ENCODE measurements around the gene ERBB4.

Gene ERBB4

DNA sequence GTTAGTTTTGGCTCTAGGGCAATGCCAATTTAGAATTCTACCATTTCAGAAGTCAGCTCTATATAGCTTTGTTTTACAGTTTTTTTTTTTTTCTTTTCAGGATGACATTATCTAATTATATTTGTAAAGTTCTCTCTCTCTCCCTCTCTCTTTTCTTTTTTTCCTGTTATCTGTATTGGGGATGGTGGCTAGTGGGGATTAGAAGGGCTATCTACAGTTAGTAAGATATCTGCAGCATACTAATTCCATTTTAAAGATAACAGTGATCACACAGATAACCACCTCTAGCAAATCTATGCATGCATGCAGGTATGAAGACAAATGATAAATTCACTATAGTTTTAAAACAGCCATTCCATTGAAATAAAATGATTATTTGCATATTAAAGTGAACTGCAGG is 438.9 kb downstream of the ERBB4 start:
- Mint-ChIP-seq H3K27me3 (no peaks in the 10 kb centered on the region), H3K27ac (no peak overlapping the region), H3K36me3 (no peaks in the 10 kb centered on the region), H3K4me3 (no peak overlapping the region), H3K4me1 (no peaks in the 10 kb centered on the region), H3K9me3 (no peaks in the 10 kb centered on the region)
- CTCF ChIA-PET: no interaction called here
- no peak for DNase-seq

DNA sequence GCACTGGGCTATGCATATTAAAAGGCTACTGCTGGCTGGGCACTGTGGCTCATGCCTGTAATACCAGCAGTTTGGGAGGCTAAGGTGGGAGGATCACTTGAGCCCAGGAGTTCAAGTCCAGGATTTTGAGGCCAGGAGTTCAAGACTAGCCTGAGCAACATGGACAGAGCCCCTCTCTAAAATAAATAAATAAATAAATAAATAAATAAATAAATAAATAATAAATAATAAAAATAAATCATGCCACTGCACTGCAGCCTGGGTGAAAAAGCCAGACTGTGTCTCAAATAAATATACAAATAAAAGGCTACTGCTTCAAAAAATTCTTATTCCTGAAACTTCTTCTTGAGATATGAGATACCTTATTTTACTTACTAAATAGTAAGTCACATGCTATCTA is 439.6 kb downstream of the ERBB4 start:
- H3K36me3 Mint-ChIP-seq: no peaks in the 10 kb centered on the region
- no peaks in the 10 kb centered on the region for H3K27me3 Mint-ChIP-seq
- CTCF ChIA-PET: no interaction called here
- no peaks in the 10 kb centered on the region for H3K9me3 Mint-ChIP-seq
- no peak overlapping the region for H3K4me3 Mint-ChIP-seq
- H3K4me1 Mint-ChIP-seq: no peaks in the 10 kb centered on the region
- no peak for DNase-seq
- no peak overlapping the region for H3K27ac Mint-ChIP-seq

DNA sequence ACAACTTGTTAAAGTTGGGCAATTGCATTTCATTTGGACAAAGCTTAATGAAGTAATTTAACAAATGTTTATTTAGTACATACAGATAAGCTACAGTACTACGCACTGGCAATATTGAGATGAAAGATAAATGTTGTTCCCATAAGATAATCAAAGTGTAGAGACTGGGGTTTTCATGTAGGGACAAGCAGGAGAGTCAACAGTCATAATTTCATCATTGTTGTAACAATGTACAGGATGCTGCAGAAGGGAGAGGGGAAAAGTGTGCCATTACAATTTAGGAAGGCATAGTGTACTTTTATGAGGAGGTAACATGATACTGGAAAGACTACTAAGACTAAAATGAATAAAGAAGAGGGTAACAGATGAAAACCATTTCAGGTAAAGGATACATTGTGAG is 441.6 kb downstream of the ERBB4 start:
- Mint-ChIP-seq H3K36me3 (no peaks in the 10 kb centered on the region), H3K9me3 (no peaks in the 10 kb centered on the region), H3K4me1 (no peaks in the 10 kb centered on the region), H3K27ac (no peak overlapping the region), H3K4me3 (no peak overlapping the region), H3K27me3 (no peaks in the 10 kb centered on the region)
- CTCF ChIA-PET: no interaction called here
- DNase-seq: no peak

DNA sequence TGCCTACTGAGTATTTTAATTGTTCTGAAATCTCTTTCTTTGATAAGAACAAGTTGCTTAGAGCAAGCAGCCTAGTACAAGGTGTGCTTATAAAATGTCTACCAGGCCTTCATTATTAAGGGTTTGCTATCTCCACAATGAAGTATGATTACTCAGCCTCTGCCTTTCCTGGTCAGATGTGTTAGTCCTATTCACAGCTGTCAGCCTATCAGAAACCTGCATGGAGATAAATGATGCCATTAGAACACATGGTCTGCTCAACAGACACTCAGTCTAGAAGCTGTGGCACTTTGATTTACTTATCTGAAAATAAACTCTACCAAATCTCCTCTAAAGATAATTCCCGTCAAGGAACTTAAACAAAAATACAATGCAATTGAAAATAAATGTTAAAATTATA is 448.7 kb downstream of the ERBB4 start:
- Mint-ChIP-seq H3K27ac (no peak overlapping the region), H3K4me3 (no peak overlapping the region), H3K4me1 (no peaks in the 10 kb centered on the region), H3K27me3 (no peaks in the 10 kb centered on the region), H3K36me3 (no peaks in the 10 kb centered on the region), H3K9me3 (no peaks in the 10 kb centered on the region)
- DNase-seq: no peak
- CTCF ChIA-PET: no interaction called here

GRCh38 chr2:212088353-212088752 is 450.2 kb downstream of the ERBB4 start:
- H3K4me1 Mint-ChIP-seq: no peaks in the 10 kb centered on the region
- DNase-seq: no peak
- CTCF ChIA-PET: no interaction called here

GRCh38 chr2:212083492-212083891 is 455.1 kb downstream of the ERBB4 start:
- Mint-ChIP-seq H3K36me3 (no peaks in the 10 kb centered on the region), H3K27ac (no peak overlapping the region), H3K27me3 (no peaks in the 10 kb centered on the region), H3K4me1 (no peaks in the 10 kb centered on the region), H3K4me3 (no peak overlapping the region), H3K9me3 (no peaks in the 10 kb centered on the region)
- CTCF ChIA-PET: no interaction called here
- DNase-seq: no peak

More at GRCh38 chr2:212088353-212088752, 450.2 kb downstream of the ERBB4 start:
- Mint-ChIP-seq H3K27me3 (no peaks in the 10 kb centered on the region), H3K36me3 (no peaks in the 10 kb centered on the region), H3K27ac (no peak overlapping the region), H3K4me3 (no peak overlapping the region), H3K9me3 (no peaks in the 10 kb centered on the region)

GRCh38 chr2:212078103-212078502 is 460.5 kb downstream of the ERBB4 start:
- CTCF ChIA-PET: no interaction called here
- Mint-ChIP-seq H3K9me3 (no peaks in the 10 kb centered on the region), H3K36me3 (no peaks in the 10 kb centered on the region), H3K27ac (no peak overlapping the region), H3K27me3 (no peaks in the 10 kb centered on the region), H3K4me1 (no peaks in the 10 kb centered on the region), H3K4me3 (no peak overlapping the region)
- no peak for DNase-seq

- H3K27me3 Mint-ChIP-seq: no peaks in the 10 kb centered on the region
- H3K36me3 Mint-ChIP-seq: no peaks in the 10 kb centered on the region
- DNase-seq: no peak
- CTCF ChIA-PET: no interaction called here
- H3K27ac Mint-ChIP-seq: no peak overlapping the region
- H3K4me3 Mint-ChIP-seq: no peak overlapping the region
- H3K4me1 Mint-ChIP-seq: no peaks in the 10 kb centered on the region
- H3K9me3 Mint-ChIP-seq: no peaks in the 10 kb centered on the region
Observed at GRCh38 chr2:212076456-212076855, 462.1 kb downstream of the ERBB4 start.

DNA sequence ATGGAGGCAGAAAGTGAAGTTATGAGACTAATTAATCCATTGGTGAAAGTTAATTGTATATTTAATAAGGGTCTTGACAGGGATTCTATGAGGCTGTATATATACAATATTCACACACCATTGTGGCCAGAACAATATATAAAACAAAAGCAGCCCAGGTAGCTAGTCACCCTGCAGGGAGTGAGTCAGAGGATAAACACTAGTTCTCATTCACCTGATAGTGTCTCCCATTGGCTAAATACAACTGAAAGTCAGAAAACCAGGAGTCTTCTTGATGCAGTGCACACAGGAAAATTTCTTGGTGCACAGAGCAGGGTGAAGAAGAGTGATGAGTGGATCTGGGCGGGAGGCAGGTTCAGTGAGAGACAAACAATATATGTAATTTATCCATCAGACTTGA is 465.2 kb downstream of the ERBB4 start:
- Mint-ChIP-seq H3K27ac (no peak overlapping the region), H3K36me3 (no peaks in the 10 kb centered on the region), H3K27me3 (no peaks in the 10 kb centered on the region), H3K4me1 (no peaks in the 10 kb centered on the region), H3K4me3 (no peak overlapping the region), H3K9me3 (no peaks in the 10 kb centered on the region)
- DNase-seq: no peak
- CTCF ChIA-PET: no interaction called here

GRCh38 chr2:212066546-212066945 is 472.1 kb downstream of the ERBB4 start:
- H3K27ac Mint-ChIP-seq: no peak overlapping the region
- H3K4me3 Mint-ChIP-seq: no peak overlapping the region
- H3K4me1 Mint-ChIP-seq: no peaks in the 10 kb centered on the region
- CTCF ChIA-PET: no interaction called here
- peaks cover 2% of the 10 kb centered on the region for H3K9me3 Mint-ChIP-seq
- no peaks in the 10 kb centered on the region for H3K36me3 Mint-ChIP-seq
- no peaks in the 10 kb centered on the region for H3K27me3 Mint-ChIP-seq
- DNase-seq: no peak

DNA sequence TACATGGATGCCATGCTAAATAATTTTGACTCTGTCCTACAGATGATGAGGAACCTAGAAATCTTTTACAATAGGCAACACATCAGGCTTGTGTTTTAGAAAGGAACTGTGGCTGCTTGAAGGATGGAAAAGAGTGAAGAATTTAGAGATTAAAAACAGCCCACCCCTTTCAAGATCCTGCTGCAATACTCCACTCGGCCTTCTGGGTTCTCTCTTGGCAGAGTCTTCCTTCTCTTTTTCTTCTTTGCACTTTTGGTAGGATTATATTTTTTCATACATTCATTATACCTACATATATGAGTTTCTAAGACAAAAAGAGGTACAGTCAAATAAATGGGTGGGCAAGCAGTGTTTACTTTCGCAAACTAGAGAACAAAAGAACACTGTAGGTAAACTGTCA is 474.3 kb downstream of the ERBB4 start:
- H3K9me3 Mint-ChIP-seq: peaks cover 4% of the 10 kb centered on the region
- H3K27ac Mint-ChIP-seq: no peak overlapping the region

GRCh38 chr2:212052412-212053159 is 486.0 kb downstream of the ERBB4 start:
- DNase-seq: no peak
- CTCF ChIA-PET: no interaction called here
- Mint-ChIP-seq H3K4me1 (peaks cover 15% of the 10 kb centered on the region), H3K9me3 (peaks cover 37% of the 10 kb centered on the region), H3K27ac (no peak overlapping the region), H3K36me3 (peaks cover 2% of the 10 kb centered on the region), H3K27me3 (no peaks in the 10 kb centered on the region), H3K4me3 (no peak overlapping the region)

More for the DNA sequence above, 474.3 kb downstream of the ERBB4 start:
- CTCF ChIA-PET: no interaction called here
- no peaks in the 10 kb centered on the region for H3K4me1 Mint-ChIP-seq
- H3K27me3 Mint-ChIP-seq: no peaks in the 10 kb centered on the region
- H3K4me3 Mint-ChIP-seq: no peak overlapping the region
- H3K36me3 Mint-ChIP-seq: no peaks in the 10 kb centered on the region
- no peak for DNase-seq

GRCh38 chr2:212050871-212051270 is 487.7 kb downstream of the ERBB4 start:
- H3K27ac Mint-ChIP-seq: no peak overlapping the region
- no peaks in the 10 kb centered on the region for H3K27me3 Mint-ChIP-seq
- no peak overlapping the region for H3K4me3 Mint-ChIP-seq
- H3K4me1 Mint-ChIP-seq: peaks cover 15% of the 10 kb centered on the region
- DNase-seq: no peak
- CTCF ChIA-PET: no interaction called here
- H3K9me3 Mint-ChIP-seq: peaks cover 23% of the 10 kb centered on the region
- H3K36me3 Mint-ChIP-seq: peaks cover 2% of the 10 kb centered on the region

- Mint-ChIP-seq H3K36me3 (no peaks in the 10 kb centered on the region), H3K4me3 (no peak overlapping the region), H3K9me3 (no peaks in the 10 kb centered on the region), H3K27me3 (no peaks in the 10 kb centered on the region), H3K27ac (no peak overlapping the region), H3K4me1 (no peaks in the 10 kb centered on the region)
- no peak for DNase-seq
- CTCF ChIA-PET: no interaction called here
Observed at GRCh38 chr2:212042562-212042961, 496.0 kb downstream of the ERBB4 start.

GRCh38 chr2:212037062-212037461 is 501.5 kb downstream of the ERBB4 start:
- Mint-ChIP-seq H3K4me3 (no peak overlapping the region), H3K27me3 (no peaks in the 10 kb centered on the region), H3K9me3 (no peaks in the 10 kb centered on the region), H3K36me3 (no peaks in the 10 kb centered on the region), H3K4me1 (no peaks in the 10 kb centered on the region), H3K27ac (no peak overlapping the region)
- DNase-seq: no peak
- CTCF ChIA-PET: no interaction called here

All from activated naive CD4-positive, alpha-beta T cell treated with anti-CD3 and anti-CD28 coated beads, Interleukin-2, amount 10 ng/mL, durations not matched to agents 7 days and 5 days (primary cell).